GM18519 (cell line): ENCODE measurements around the gene CHI3L2.

Experiments
- ATAC-seq: cut with Tn5 transposase; IDR thresholded peaks from one replicate; pipeline ENCODE4 v1.9.1; 2021; ENCODE audit warnings: mild to moderate bottlenecking, moderate library complexity; ENCODE audit not compliant: unreplicated experiment, low FRiP score

Gene CHI3L2

DNA sequence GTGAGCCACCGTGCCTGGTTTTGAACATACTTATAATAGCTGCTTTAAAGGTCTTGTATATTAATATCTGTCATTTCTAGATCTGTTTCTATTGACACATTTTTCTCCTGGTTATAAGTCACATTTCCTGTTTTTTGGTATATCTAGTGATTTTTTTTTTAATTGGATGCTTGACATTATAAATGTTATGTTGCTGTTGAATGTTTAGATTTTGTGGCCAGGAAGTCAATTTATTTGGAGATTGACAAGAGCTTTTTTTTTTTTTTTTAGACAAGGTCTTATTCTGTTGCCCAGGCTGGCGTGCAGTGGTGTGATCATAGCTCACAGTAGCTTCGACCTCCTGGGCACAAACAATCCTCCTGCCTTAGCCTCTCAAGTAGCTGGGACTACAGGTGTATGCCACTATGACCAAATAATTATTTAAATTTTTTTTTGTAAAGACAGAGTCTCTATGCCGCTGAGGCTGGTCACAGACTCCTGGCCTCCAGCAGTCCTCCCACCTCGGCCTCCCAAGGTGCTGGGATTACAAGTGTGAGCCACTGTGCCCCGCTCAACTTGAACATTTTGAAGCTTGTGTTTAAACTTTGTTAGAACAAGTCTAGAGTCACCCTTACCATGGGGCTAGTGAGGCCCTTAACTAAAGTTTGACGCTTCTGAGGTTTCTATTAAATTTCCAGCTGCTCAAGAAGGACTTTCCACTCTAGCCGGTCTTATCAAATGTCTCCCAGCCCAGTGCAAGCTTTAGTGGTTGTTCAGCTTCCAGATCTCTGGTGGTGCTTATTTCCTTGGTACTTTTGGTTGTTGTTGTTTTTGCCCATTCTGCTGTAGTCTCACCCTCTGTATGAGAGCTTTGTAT, 8.6 kb upstream of the CHI3L2 start:
- ATAC-seq = no peak

DNA sequence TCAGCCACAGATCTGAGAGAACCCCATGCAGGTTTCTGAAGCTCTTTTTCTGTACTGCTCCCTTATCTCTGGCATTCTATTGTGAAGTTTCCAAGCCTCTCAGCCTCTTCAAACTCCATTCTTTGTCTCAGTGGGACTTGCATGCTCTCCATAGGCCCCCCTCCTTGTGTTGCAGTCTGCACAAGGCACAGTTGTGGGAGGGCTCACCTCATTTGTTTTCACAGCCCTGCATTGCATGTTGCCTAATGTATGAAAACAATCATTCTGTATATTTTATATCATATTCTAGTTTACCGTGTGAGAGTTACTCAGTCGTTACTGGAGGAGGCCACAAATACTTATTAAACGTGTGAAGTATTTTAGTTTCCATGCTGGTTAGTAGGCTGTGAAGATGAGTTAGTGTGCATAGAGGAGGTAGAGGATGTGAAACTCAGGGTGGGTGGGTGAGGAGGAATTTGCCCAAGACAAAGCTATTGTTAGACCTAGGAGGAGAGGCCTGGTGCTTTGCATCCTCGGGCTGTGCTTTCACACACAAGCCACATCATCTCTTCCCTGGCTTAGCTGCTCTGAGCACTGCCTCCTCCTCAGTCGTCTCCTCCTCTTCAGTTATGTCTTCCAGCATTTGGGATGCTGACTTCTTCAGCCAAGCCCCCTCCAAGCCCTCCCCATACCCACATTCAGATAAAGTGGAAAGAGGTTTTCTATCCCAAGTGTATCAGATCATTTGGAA, 7.8 kb upstream of the CHI3L2 start:
- peak; percentile 27 for ATAC-seq

DNA sequence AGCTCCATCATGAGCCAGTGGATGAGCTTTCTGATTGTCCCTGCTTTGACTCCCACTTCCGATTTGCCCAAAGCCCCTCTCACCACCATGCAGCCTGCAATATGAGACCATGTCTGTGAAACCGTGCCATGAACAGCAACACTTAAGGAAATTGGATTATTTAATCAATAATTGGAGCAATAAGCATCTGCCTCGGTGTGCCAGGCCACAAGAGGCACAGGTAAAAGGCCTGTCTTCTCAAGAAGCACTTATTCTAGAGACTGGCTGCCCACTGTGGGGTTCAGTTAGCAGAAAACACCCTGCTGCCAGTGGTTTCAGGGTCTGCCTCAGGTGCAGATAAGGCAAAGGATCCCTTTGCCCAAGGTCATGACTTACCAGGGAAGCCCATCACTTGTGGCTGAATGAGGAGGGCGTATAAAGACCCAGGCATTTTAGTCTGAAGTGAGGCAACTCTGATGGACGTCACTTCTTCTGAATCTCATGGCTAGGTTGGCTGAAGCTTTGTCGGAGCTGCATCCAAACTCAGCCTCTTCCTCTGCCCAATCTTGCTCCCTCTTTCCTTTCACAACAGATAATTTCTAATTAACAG, 7.1 kb upstream of the CHI3L2 start:
- ATAC-seq = no peak

DNA sequence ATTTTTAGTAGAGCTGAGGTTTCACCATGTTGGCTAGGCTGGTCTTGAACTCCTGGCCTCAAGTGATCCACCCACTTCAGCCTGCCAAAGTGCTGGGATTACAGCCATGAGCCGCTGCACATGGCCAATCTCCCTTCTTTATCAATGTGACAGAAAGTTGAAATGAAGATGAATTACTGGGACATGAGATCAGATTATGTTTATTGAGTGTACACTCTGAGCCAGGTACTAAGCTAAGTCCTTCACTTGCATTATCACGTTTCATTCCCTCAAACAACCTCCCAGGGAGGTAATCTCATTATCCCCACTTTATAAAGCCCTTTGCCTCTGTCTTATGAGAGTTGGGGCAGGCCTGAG, 6.3 kb upstream of the CHI3L2 start:
- no peak for ATAC-seq

DNA sequence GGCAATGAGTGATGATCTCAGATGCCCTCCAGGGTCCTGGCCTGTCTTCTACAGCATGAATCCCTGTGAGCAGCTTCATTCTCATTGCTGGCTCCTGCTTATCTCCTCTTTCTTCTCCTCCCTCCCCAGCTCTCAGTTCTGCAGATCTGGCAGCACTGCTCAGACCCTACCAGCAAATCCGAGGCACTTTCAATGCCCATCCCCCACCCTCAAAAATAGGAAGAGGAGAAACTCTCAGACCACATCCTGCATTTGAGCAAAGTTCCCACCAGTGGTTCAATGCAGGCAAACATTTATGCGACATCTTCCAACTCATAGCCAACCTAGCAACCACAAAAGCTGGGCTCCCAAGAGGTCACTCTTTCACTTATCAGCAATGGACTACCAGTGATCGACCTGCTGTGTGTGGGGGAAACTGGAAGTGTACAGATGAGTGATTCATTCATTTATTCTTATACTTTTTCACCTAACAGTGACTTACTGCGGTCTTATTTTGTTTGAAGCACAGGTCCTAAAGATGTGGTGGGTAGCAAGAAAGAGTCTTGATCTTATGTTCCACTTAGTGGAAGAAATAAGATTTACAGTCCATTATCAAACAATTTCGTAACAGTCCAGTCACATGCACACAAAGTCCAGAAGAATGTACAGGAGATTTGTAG, 5.8 kb upstream of the CHI3L2 start:
- ATAC-seq = peak; percentile 48

DNA sequence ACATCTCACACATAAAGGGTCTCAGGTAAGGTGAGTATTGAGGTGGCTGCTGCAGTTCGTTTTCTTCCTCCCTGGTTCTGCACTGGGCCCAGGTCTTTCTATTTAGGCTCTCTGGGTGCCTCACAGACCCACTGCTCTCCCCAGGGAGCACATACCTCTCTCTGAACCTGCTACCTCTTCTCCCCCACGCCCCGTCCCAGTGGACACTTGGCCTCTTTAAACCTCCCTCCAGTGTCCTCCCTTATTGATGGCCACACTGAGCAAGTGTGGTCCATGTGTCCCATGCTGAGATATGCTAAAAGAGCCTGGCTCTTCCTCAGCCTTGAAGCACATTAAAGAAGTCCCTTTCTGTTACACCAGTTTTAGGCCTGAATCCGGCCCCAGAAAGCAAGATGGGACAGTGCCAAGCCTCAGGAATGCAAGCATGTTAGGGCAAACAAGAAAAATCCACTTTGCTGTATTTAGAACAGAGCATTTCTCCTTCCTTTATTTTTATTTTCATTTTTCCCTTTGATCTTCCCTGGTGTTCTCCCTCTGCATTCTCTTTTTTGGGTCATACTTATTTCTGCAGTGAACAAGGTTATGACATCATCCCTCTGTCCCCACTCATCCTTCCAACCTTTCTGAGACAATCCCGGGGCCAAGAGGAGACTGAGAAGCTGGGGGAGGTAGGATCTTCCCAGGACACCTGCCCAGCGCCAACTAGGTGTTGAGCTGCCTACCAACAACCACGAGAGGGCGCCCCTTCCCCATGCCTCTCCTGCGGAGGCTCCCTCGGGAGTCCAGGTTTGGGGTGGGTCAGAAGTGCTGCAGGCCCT, 5.0 kb upstream of the CHI3L2 start:
- peak; percentile 0 for ATAC-seq

DNA sequence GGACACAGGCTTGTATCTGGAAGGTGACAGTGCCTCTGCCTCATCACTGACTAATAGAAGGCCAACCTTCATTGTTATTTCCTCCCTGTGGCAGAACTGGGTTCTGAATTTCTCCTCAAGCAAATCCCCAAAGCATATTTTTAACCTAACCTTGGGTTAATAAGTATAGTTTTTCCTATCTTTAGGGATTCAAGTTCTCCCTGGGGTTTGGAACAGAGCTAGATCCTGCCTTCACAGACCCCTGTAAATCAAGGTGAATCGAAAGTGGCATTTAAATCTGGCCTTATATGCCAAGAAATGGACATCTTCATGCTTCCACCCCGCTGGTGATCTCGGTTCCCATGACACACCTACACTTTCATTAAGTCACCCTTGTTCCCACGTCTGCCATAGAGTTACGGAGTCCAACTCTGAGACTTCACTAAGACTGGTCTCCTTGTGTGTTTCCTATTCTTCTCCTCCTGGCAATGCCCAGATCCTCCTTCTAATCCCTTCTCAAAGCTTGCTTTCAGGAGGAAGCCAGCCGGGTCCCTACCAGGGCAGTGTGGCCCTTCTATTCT, 4.3 kb upstream of the CHI3L2 start:
- no peak for ATAC-seq

DNA sequence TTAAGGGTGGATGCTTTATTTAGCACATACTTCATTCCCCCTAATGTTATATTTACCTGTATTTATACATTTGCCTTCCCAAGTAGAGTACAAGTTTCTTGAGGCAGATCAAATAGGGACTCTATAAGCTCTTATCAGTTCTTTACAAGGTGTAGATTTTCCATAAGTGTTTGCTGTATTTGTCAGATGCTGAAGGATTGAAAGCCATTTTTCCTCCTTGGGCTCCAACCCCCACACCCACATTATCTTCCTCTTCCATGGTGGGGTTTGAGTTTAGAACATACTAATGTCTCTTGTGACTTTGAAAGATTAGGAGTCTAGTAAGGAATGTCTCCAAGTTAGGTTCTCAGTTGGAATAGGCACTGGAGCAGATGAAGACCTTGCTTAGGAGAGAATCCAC, 2.4 kb upstream of the CHI3L2 start:
- no peak for ATAC-seq

DNA sequence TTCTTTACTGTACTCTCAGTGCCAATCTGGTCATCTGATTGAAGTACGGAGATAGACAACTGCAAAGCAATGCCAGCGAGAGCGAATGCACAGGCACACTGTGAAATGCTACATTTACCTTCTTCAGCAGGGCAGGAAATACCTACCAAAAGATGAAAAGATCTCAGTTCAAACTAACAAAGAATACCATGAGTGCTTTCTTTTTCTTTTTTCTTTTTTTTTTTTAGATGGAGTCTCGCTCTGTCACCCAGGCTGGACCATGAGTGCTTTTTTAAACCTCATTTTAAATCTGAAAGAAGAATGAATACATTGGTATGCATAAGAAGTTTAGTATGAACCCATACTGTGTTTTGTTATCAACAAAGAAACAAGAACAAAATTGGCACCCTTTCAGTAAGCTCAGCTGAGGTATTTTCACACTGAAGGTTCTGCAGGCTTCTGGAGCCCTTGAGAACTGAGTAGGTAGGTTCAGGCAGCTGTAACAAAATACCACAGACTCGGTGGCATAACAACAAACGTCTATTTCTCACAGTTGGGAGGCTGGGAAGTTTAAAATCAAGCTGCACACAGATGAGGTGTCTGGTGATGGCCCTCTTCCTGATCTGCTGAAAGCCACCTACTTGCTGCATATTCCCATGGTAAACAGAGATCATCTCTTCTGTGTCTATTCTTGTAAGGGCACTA, 1.7 kb upstream of the CHI3L2 start:
- ATAC-seq = no peak

DNA sequence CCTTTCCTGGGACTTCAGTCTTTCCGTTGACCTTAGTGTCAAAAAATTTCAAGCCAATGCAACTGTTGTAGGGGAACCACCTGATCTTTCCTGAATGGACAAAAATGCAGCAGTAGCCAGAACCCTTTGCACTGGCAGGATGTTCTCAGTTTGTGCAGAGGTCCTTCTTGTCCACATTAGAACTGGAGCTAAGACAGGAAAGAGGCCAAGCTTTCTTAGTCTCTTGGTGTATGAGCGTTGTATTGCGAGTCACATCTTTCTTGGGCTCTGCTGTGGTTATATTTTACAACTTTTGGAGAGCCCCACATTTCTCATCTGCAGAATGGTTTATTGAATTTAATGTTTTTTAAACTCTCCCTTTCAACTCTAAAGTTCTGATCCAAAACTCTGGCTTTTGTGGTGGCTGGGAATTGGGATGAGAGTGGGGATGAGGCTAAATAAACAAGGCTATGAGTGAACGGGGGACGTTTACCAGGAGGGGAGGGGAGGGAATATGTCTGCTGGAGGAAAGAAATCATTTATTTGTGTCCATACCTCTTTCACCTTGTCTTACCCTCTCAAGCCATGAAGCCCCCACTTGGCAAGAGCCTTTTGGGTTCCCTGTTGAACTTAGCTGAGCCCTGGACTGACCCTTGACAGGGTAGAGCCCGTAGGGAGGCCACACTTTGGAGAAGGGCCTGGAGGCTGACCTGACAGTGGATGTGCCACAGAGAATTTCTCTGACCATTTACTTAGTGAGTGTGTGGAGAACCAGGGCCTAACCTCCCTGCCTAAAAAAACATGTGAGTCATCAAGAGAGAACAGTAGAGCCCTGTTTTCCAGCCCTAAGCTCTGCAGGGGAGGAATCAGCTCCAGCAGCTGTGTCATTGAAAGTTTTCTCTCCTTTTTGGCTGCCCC, 586 bp downstream of the CHI3L2 start:
- no peak for ATAC-seq

DNA sequence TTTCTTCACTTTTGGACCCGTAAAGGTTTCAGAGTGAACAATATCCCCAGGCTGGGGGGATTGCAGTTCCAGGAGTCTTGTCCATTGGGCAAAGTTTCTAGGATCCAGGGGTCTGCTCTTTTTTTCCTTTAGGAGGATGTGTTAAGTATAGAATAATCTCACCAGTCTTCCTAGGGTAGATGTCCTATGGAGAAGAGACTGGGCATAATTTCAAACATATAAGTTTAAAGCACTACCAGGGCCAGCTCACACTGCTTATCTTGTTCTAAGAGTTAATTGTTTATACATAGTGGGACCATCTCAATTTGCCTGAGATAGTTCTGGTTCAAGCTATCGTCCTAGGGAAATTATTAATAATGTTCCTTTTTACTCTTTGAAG, 1.2 kb downstream of the CHI3L2 start:
- no peak for ATAC-seq

DNA sequence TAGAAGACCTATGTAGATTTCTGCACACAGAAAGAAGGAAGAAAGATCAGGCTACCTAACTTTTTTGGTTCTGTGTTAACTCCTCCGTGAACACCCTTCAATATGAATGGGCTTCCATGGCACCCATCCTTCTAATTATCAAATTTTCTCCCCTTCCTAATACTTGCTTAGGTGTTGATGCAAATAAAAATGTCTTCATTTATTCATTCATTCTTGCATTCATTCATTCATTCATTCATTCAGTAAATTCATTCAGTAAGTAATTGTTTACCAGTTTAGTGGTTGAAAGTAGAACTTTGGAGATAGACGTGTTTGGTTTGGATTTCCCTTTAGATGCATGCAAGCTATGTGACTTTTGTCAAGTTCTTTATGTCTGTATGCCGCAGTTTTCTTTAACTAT, 4.6 kb downstream of the CHI3L2 start:
- no peak for ATAC-seq

DNA sequence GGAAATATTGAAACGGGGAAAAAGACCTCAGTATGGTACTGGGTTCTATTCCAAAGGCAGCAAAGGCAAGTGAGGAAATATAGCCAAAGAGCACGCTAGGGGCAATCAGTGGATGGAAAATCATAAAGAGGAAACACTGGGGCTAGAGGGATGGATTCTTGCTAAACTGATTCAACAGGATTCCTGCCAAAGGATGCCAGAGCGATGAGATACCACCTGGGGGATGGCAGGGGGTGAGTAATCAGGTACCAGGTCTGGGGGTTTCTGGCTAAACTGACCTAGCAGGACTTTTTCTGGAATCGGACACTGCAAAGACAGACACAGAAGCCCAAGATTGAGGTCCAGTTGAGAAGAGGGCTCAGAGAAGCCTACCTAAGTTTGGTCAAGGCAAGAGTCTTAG, 6.7 kb downstream of the CHI3L2 start:
- no peak for ATAC-seq

DNA sequence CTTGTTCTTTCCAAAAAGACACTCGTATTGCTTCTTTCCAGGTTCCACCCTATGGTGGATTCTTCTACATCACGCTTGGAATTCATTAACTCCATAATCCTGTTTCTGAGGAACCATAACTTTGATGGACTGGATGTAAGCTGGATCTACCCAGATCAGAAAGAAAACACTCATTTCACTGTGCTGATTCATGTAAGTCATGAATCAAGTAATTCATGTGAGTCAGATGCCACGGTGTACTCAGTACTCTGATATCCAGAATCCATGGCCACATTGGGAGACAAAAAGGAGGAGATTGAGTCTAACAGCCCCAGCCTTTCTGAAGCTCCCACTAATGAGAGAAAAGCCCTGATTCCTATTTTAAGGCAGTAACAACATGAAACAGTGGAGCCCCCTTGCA, 7.4 kb downstream of the CHI3L2 start:
- no peak for ATAC-seq

DNA sequence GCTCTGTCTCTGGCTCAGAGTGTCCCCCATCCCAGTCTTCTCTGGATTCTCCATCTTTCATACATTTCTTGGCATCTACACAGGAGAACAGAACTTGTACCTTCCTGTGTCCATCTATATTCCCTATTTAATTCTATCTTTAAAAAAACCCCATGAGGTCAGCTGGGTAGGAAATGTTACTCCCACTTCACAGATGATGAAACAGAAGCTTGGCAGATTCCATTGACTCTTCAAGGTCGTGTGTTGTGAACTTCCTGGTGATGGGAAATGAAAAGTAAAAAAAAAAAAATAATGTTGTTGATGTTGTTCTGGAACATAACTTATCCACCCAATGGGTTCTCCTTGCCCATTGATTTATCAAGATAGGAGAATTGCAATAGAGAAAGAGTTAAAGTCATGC, 8.9 kb downstream of the CHI3L2 start:
- no peak for ATAC-seq

DNA sequence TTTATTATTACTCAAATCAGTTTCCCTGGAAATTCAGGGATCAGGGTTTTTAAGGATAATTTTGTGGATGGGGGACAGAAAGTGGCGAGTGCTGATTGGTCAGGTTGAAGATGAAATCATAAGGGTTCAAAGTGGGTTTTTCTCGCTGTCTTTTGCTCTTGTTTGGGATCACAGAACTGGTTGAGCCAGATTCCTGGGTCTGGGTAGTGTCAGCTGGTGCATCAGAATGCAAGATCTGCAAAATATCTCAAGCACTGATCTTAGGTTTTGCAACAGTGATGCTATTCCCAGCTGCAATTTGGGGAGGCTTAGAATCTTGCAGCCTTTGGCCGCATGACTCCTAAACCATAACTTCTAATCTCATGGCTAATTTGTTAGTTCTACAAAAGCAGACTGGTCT, 9.3 kb downstream of the CHI3L2 start:
- no peak for ATAC-seq

DNA sequence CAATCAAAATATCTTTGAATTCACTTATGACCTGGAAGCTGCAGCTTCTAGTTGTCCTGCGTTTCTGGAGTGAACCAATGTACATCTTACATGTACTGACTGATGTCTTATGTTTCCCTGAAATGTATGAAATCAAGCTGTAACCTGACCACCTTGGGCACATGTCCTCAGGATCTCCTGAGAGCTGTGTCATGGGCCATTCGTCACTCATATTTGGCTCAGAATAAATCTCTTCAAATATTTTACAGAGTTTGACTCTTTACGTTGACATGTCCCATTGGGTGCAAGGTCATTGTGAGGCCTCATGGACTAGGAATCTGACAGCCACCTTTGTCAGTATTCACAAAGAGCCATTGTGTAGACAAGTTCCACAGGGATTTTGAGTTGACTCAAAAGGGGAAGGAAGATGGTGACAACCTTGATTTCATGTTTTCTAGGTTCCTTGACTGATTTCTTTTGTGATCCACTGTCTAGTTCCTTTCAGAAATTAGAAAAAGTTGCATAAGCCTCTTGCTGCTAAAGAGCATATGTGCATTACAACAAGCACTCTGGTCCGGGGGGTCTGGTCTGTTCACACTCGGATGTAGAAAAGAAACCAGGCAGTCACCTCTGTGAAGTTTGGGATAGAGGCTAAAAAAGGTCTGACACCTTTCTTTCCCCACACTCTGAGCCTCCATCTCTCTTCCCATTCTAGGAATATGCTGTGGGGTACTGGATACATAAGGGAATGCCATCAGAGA, 10.7 kb downstream of the CHI3L2 start:
- no peak for ATAC-seq

DNA sequence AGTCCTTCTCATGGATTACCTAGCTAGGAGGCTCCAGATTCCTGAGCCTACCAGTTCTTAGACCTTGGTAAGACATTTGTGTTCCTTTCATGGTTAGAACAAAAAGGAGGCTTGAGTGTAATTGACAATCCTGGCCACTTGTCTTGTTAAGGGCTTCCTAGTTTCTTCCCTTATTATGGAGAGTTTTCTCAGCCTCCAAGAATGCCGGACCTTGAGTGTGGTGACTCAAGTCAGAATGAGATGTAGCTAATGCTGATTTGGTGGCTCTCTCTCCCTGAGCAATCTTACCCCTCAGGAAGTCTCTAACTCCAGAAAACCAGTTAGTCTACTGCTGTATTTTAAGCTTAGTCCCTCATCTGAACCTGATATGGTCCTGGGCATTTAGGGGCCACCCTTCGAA, 14.3 kb downstream of the CHI3L2 start:
- no peak for ATAC-seq
